Hindlimb muscle (tissue), 1 donor: ENCODE data around the gene SPAG5. TPM values are rescaled to one million over a fixed set of nuclear protein-coding genes. Genes with fewer than 3 reads are reported as not detected.

Source experiments
- DNase-seq: peaks from one replicate; pipeline ENCODE4 v3.0.0-alpha.2; 2013
- polyA plus RNA-seq: library from polyadenylated mRNA; unstranded; fragments of 120-200 nt; gene quantifications from one replicate; pipeline ENCODE4 v1.2.1, GENCODE V29; 2013; ENCODE audit not compliant: insufficient read length

SPAG5 gene
- polyA plus RNA-seq, 1 donor = 21.7 TPM

- DNase-seq = no peak
Measured at GRCh38 chr17:28544402-28545140, 54.3 kb downstream of the SPAG5 start.

GRCh38 chr17:28541439-28541838 is 57.4 kb downstream of the SPAG5 start:
- no peak for DNase-seq

- DNase-seq = no peak
Measured at GRCh38 chr17:28540231-28540630, 58.6 kb downstream of the SPAG5 start.

GRCh38 chr17:28538296-28538895 is 60.4 kb downstream of the SPAG5 start:
- no peak for DNase-seq

- no peak for DNase-seq
Measured at GRCh38 chr17:28537219-28537610, 61.6 kb downstream of the SPAG5 start.

- no peak for DNase-seq
Measured at GRCh38 chr17:28536532-28537218, 62.1 kb downstream of the SPAG5 start.

GRCh38 chr17:28534740-28535375 is 64.0 kb downstream of the SPAG5 start:
- no peak for DNase-seq

- DNase-seq = no peak
Measured at GRCh38 chr17:28533091-28533807, 65.6 kb downstream of the SPAG5 start.

GRCh38 chr17:28532050-28532960 is 66.5 kb downstream of the SPAG5 start:
- no peak for DNase-seq

GRCh38 chr17:28530926-28531325 is 67.9 kb downstream of the SPAG5 start:
- DNase-seq = no peak

GRCh38 chr17:28530250-28530649 is 68.6 kb downstream of the SPAG5 start:
- DNase-seq = no peak

- DNase-seq = no peak
Measured at GRCh38 chr17:28529013-28529400, 69.8 kb downstream of the SPAG5 start.

GRCh38 chr17:28528327-28529012 is 70.4 kb downstream of the SPAG5 start:
- DNase-seq = no peak

GRCh38 chr17:28527859-28528258 is 71.0 kb downstream of the SPAG5 start:
- DNase-seq = no peak

Other genes starting within 250 kb of the SPAG5 start
- 60.7 TPM for gene POLDIP2, start 241.5 kb downstream of the SPAG5 start, polyA plus RNA-seq
- not detected for gene SEBOX, start 233.8 kb downstream of the SPAG5 start, polyA plus RNA-seq
- gene VTN, start 228.7 kb downstream of the SPAG5 start, polyA plus RNA-seq = 1.2 TPM
- 6.4 TPM for gene SARM1, start 227.3 kb downstream of the SPAG5 start, polyA plus RNA-seq
- gene SLC46A1, start 192.8 kb downstream of the SPAG5 start, polyA plus RNA-seq = 8.4 TPM
- not detected for gene SLC13A2, start 125.4 kb downstream of the SPAG5 start, polyA plus RNA-seq
- 0.12 TPM for gene FOXN1, start 92.7 kb downstream of the SPAG5 start, polyA plus RNA-seq
- 15.5 TPM for gene UNC119, start 46.4 kb downstream of the SPAG5 start, polyA plus RNA-seq
- gene PIGS, start 27.5 kb downstream of the SPAG5 start, polyA plus RNA-seq = 51.9 TPM
- 1.8 TPM for gene ALDOC, start 22.1 kb downstream of the SPAG5 start, polyA plus RNA-seq
- 17.2 TPM for gene RSKR, start 15.2 kb upstream of the SPAG5 start, polyA plus RNA-seq
- gene BLTP2, start 46.1 kb upstream of the SPAG5 start, polyA plus RNA-seq = 53.0 TPM
- 39.5 TPM for gene SDF2, start 62.9 kb upstream of the SPAG5 start, polyA plus RNA-seq
- gene SUPT6H, start 63.2 kb upstream of the SPAG5 start, polyA plus RNA-seq = 48.0 TPM
- gene PROCA1, start 112.9 kb upstream of the SPAG5 start, polyA plus RNA-seq = 3.5 TPM
- 58.6 TPM for gene RAB34, start 118.8 kb upstream of the SPAG5 start, polyA plus RNA-seq
- gene RPL23A, start 121.0 kb upstream of the SPAG5 start, polyA plus RNA-seq = 1,269 TPM
- 4.0 TPM for gene TLCD1, start 127.2 kb upstream of the SPAG5 start, polyA plus RNA-seq
- 3.7 TPM for gene NEK8, start 129.8 kb upstream of the SPAG5 start, polyA plus RNA-seq
- 75.4 TPM for gene TRAF4, start 145.0 kb upstream of the SPAG5 start, polyA plus RNA-seq
- 15.4 TPM for gene FAM222B, start 243.8 kb upstream of the SPAG5 start, polyA plus RNA-seq